Thoracic aorta (tissue), 2 donors: Measurements from ENCODE around the gene BARX2. TPM values are rescaled to one million over a fixed set of nuclear protein-coding genes. Genes with fewer than 3 reads are reported as not detected.
"Not testable (repeated sequence)": the region's sequence is repeated elsewhere in the genome, so short reads cannot be mapped to it uniquely, and the experiment has no call there.

Source experiments
- ATAC-seq: fragments of 150-250 bp; one replicate; pipeline ENCODE4 v1.8.0; 2017; ENCODE audit warnings: low read depth; ENCODE audit not compliant: insufficient number of reproducible peaks, low FRiP score
- DNase-seq: peaks from one replicate; pipeline ENCODE4 v3.0.0-alpha.2; 2020; ENCODE audit warnings: low spot score
- H3K27ac ChIP-seq, 2 donors: fragments of 200-600 bp; sonication (generic); 1 replicate in 1 of 2; 2 replicates in 1 of 2; pipeline ENCODE4 v1.5.1; 2016; ENCODE audit warnings: mild to moderate bottlenecking in 2 of 2, moderate library complexity in 2 of 2
- H3K27me3 ChIP-seq: fragments of 200-600 bp; sonication (generic); replicated peaks from 2 replicates; pipeline ENCODE4 v1.6.0; 2016; ENCODE audit warnings: mild to moderate bottlenecking; ENCODE audit not compliant: insufficient read depth
- H3K36me3 ChIP-seq: fragments of 200-600 bp; sonication (generic); one replicate; pipeline ENCODE4 v1.5.1; 2016
- H3K4me1 ChIP-seq, 2 donors: fragments of 200-600 bp; sonication (generic); 1 replicate in 1 of 2; 2 replicates in 1 of 2; pipeline versions ENCODE4 v1.5.1 to v1.6.0; 2016; ENCODE audit warnings: low read depth in 2 of 2, mild to moderate bottlenecking in 1 of 2; ENCODE audit not compliant: control insufficient read depth in 1 of 2
- H3K4me3 ChIP-seq: fragments of 200-600 bp; sonication (generic); 2 replicates; pipeline ENCODE4 v1.5.1; 2016; ENCODE audit warnings: mild to moderate bottlenecking
- H3K9me3 ChIP-seq: fragments of 200-600 bp; sonication (generic); 2 replicates; pipeline ENCODE4 v1.5.1; 2016
- total RNA-seq, 2 donors: library from RNA; depleted of rRNA; stranded (reverse); fragments of >200 nt; gene quantifications; one replicate each; pipeline versions ENCODE4 v1.1.0 to v1.2.3, GENCODE V29; 2016
- TF ChIP-seq, protein P1 (sequence below): fragments of 200-600 bp; sonication (generic); IDR thresholded peaks from one replicate; pipeline ENCODE4 v1.5.1; 2019; ENCODE audit warnings: antibody characterized with exemption

BARX2 gene
- total RNA-seq, 2 donors from 2014 or later, result not detected

DNA sequence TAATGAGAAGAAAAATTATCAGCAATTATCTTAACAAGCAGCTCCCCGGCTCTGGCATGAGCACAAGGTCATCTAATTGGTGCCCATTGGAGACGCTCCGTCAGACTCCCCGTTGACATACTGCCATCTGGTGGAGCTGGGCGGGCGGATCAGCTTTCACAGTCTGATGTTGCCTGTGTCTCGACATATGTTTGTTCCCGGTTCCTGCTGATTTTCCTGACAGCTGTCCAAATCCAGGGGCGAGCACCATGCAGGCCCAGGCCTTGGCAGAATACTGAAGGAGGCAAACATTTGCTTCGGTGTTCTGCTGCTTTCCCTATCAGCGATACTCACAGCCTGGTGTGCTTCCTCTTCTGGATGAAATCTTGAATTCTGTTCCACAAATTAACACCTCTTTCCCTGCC lies 43.8 kb upstream of the BARX2 start:
- Histone ChIP-seq H3K27ac (no peak overlapping the region), H3K36me3 (no peaks in the 10 kb centered on the region), H3K27me3 (no peaks in the 10 kb centered on the region), H3K9me3 (no peaks in the 10 kb centered on the region), H3K4me3 (no peak overlapping the region), H3K4me1 (no peaks in the 10 kb centered on the region)
- TF ChIP-seq, protein P1, sequence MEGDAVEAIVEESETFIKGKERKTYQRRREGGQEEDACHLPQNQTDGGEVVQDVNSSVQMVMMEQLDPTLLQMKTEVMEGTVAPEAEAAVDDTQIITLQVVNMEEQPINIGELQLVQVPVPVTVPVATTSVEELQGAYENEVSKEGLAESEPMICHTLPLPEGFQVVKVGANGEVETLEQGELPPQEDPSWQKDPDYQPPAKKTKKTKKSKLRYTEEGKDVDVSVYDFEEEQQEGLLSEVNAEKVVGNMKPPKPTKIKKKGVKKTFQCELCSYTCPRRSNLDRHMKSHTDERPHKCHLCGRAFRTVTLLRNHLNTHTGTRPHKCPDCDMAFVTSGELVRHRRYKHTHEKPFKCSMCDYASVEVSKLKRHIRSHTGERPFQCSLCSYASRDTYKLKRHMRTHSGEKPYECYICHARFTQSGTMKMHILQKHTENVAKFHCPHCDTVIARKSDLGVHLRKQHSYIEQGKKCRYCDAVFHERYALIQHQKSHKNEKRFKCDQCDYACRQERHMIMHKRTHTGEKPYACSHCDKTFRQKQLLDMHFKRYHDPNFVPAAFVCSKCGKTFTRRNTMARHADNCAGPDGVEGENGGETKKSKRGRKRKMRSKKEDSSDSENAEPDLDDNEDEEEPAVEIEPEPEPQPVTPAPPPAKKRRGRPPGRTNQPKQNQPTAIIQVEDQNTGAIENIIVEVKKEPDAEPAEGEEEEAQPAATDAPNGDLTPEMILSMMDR, result peak; percentile 78
- DNase-seq (peak; percentile 39), ATAC-seq (peak; percentile 49)

DNA sequence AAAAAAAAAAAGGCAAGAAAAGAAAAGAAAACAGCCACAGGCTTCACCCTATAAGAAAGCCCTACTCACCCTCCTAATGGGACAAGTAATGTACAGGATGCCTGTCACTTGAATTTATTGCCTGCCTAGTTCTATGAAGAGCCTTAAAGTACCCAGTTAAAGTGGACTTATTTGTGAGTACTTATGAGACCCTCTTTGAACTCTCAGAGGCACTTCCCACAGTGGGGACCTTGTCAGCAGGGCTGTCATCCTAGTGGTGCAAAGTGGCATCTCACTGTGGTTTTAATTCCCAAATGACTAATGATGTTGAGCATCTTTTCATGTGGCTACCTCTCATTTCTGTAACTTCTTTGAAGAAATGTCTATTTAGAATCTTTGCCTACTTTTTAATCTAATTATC lies 41.8 kb upstream of the BARX2 start:
- H3K36me3 ChIP-seq, result no peaks in the 10 kb centered on the region
- no peak overlapping the region for H3K27ac ChIP-seq
- ATAC-seq (no peak), DNase-seq (no peak)
- TF ChIP-seq, protein P1, result no peak
- no peaks in the 10 kb centered on the region for H3K27me3 ChIP-seq
- no peaks in the 10 kb centered on the region for H3K4me1 ChIP-seq
- H3K4me3 ChIP-seq, result no peak overlapping the region
- no peaks in the 10 kb centered on the region for H3K9me3 ChIP-seq

DNA sequence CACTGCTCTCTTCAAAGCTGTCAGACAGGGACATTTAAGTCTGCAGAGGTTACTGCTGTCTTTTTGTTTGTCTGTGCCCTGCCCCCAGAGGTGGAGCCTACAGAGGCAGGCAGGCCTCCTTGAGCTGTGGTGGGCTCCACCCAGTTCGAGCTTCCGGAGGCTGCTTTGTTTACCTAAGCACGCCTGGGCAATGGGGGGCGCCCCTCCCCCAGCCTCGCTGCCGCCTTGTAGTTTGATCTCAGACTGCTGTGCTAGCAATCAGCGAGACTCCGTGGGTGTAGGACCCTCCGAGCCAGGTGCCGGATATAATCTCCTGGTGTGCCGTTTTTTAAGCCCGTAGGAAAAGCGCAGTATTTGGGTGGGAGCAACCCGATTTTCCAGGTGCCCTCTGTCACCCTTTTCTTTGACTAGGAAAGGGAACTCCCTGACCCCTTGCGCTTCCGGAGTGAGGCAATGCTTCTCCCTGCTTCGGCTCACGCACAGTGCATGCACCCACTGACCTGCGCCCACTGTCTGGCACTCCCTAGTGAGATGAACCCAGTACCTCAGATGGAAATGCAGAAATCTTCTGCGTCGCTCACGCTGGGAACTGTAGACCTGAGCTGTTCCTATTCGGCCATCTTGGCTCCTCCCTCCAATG lies 31.2 kb upstream of the BARX2 start:
- DNase-seq, H3K9me3 ChIP-seq, ATAC-seq: not testable (repeated sequence)

DNA sequence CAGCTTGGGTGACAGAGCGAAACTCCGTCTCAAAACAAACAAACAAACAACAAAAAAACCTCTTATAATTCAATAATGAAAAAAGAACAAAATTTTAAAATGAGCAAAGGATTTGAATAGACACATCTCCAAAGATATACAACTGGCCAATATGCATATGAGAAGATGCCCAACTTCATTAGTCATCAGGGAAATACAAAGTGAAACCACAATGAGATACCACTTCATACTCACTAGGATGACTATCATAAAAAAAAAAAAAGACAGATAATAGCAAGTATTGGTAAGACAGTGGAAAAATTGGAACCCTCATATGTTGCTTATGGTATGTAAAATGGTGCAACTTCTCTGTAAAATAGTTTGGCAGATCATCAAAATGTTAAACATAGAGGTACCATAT lies 28.7 kb upstream of the BARX2 start:
- ATAC-seq (no peak), DNase-seq (no peak)
- no peaks in the 10 kb centered on the region for H3K4me1 ChIP-seq
- TF ChIP-seq, protein P1, result no peak
- H3K27me3 ChIP-seq, result no peaks in the 10 kb centered on the region
- no peaks in the 10 kb centered on the region for H3K36me3 ChIP-seq
- no peaks in the 10 kb centered on the region for H3K9me3 ChIP-seq
- H3K27ac ChIP-seq, result no peak overlapping the region
- no peak overlapping the region for H3K4me3 ChIP-seq

More for the DNA sequence above, 31.2 kb upstream of the BARX2 start:
- not testable (repeated sequence) for H3K27ac ChIP-seq, H3K27me3 ChIP-seq, H3K4me1 ChIP-seq, H3K36me3 ChIP-seq, H3K4me3 ChIP-seq

DNA sequence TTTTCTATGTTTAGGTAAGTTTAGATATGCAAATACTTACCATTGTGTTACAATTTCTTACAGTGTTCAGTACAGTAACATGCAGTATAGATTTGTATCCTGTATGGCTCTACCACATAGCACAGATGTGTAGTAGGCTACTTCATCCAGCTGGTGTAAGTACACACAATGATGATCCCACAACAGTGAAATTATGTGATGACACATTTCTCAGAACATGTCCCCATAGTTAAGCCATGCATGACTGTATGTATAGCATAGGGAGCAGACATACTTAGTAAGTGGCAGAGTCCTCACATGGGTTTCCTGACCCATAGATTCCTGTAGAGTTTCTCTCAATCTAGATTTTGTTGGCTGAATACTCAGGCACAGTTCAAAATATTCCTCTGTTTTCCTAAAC lies 26.8 kb upstream of the BARX2 start:
- no peak overlapping the region for H3K27ac ChIP-seq
- TF ChIP-seq, protein P1, result no peak
- no peaks in the 10 kb centered on the region for H3K4me1 ChIP-seq
- no peak overlapping the region for H3K4me3 ChIP-seq
- ATAC-seq (no peak), DNase-seq (no peak)
- H3K36me3 ChIP-seq, result no peaks in the 10 kb centered on the region
- H3K27me3 ChIP-seq, result no peaks in the 10 kb centered on the region
- H3K9me3 ChIP-seq, result no peaks in the 10 kb centered on the region

DNA sequence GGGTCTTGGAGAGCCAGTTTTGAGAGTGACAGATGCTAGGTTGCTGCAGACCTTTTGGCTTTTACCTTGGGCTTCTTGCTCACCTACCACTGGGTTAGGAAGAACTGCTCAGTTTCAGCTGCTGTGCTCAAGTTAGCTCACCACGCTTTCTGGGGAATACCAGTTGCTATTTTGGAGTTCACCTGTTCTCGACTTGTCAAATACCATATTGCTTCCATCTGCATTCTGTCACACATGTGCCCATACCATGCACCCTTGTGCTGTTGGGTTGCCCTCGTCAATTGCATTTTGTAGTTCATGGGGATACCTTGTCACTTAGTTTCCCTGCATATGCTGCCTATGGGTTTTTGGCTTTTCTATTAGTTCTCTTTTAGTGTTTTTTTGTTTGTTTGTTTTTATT lies 23.0 kb upstream of the BARX2 start:
- H3K4me1 ChIP-seq, result no peaks in the 10 kb centered on the region
- H3K27ac ChIP-seq, result no peak overlapping the region
- ATAC-seq (no peak), DNase-seq (no peak)
- no peaks in the 10 kb centered on the region for H3K9me3 ChIP-seq
- no peaks in the 10 kb centered on the region for H3K36me3 ChIP-seq
- no peak overlapping the region for H3K4me3 ChIP-seq
- no peaks in the 10 kb centered on the region for H3K27me3 ChIP-seq
- TF ChIP-seq, protein P1, result no peak
